GM12878 (cell line): ENCODE results near the gene KIDINS220. TPM values are rescaled to one million over a fixed set of nuclear protein-coding genes. Genes with fewer than 3 reads are reported as not detected.

ENCODE experiments used
- ATAC-seq: fragments of 200-7000 bp; cut with Tn5 transposase; 3 replicates; pipeline ENCODE4 v1.9.1; 2020; ENCODE audit warnings: mild to moderate bottlenecking, moderate library complexity
- BruUV-seq: library from RNA; stranded (reverse); fragments of 400-500 nt; replicated peaks from 2 replicates; lab custom pipeline; 2021; lab: Mats Ljungman, UMichigan
- CTCF ChIA-PET: fragments of 300-600 bp; sonication (Branson Sonifier 250); formaldehyde crosslinking; extraction: SDS; loops from one replicate; lab custom pipeline; 2021; ENCODE audit warnings: inconsistent platforms; lab: Yijun Ruan, JAX
- POLR2A ChIA-PET: fragments of 350-600 bp; formaldehyde crosslinking; extraction: SDS; loops from one replicate; lab custom pipeline; 2021; ENCODE audit warnings: inconsistent platforms; lab: Charles Lee
- RAD21 ChIA-PET: fragments of 300-600 bp; sonication (Branson Sonifier 250); formaldehyde crosslinking; loops from one replicate; lab custom pipeline; 2023; ENCODE audit warnings: antibody characterized with exemption; ENCODE audit not compliant: unreplicated experiment; lab: Charles Lee
- SMC1A ChIA-PET: fragments of 300-600 bp; sonication (Branson Sonifier 250); formaldehyde crosslinking; loops from one replicate; lab custom pipeline; 2023; ENCODE audit not compliant: unreplicated experiment, uncharacterized antibody; lab: Charles Lee
- DNase-seq: peaks from one replicate; pipeline ENCODE4 v3.0.0-alpha.2; 2011; ENCODE audit warnings: low read depth, low spot score
- FAIRE-seq: peaks from 3 replicates; lab custom pipeline; 2011; peaks lifted over from hg19 to GRCh38; lab: Jason Lieb, UNC
- H2AFZ ChIP-seq: 2 replicates; pipeline ENCODE4 v1.6.0; 2011; ENCODE audit warnings: low read depth, low read length, control low read depth; ENCODE audit not compliant: control insufficient read depth
- H3K27ac ChIP-seq: 2 replicates; pipeline ENCODE4 v1.5.1; 2011; ENCODE audit warnings: control low read depth; ENCODE audit not compliant: control insufficient read depth, insufficient read depth
- H3K27me3 ChIP-seq, 2 experiments: replicated peaks in 1 of 2; 2 replicates each; pipeline versions ENCODE4 v1.6.0 to v1.6.1; 2011; ENCODE audit warnings: low read length in 1 of 2; ENCODE audit not compliant: control insufficient read depth in 2 of 2, insufficient read depth in 2 of 2
- H3K36me3 ChIP-seq, 2 experiments: 2 replicates each; pipeline ENCODE4 v1.5.1; 2011; ENCODE audit warnings: low read length in 1 of 2; ENCODE audit not compliant: control insufficient read depth in 2 of 2, insufficient read depth in 2 of 2
- H3K4me1 ChIP-seq: 2 replicates; pipeline ENCODE4 v1.6.1; 2011; ENCODE audit warnings: mild to moderate bottlenecking, low read length, moderate library complexity, mixed read lengths; ENCODE audit not compliant: control insufficient read depth, insufficient read depth
- H3K4me2 ChIP-seq: 2 replicates; pipeline ENCODE4 v1.6.0; 2011; ENCODE audit warnings: control low read depth; ENCODE audit not compliant: control insufficient read depth, insufficient read depth
- H3K4me3 ChIP-seq: fragments of 200-600 bp; sonication (generic); 2 replicates; pipeline ENCODE4 v1.5.1; 2016
- H3K79me2 ChIP-seq: 2 replicates; pipeline ENCODE4 v1.6.0; 2011; ENCODE audit warnings: low read length; ENCODE audit not compliant: control insufficient read depth, insufficient read depth
- H3K9ac ChIP-seq: 2 replicates; pipeline ENCODE4 v1.8.0; 2011; ENCODE audit warnings: low read length, control low read depth, mixed read lengths; ENCODE audit not compliant: control insufficient read depth, insufficient read depth
- H3K9me3 ChIP-seq: replicated peaks from 3 replicates; pipeline ENCODE4 v1.5.1; 2011; ENCODE audit warnings: mild to moderate bottlenecking, low read length; ENCODE audit not compliant: control insufficient read depth, insufficient read depth
- H4K20me1 ChIP-seq: 2 replicates; pipeline ENCODE4 v1.6.0; 2011; ENCODE audit not compliant: control insufficient read depth, insufficient read depth
- BRCA1 ChIP-seq: IDR thresholded peaks from 2 replicates; pipeline ENCODE4 v1.6.1; 2011; ENCODE audit warnings: low read depth, low read length, improper control_type of control experiment
- CBFB ChIP-seq: IDR thresholded peaks from 2 replicates; pipeline ENCODE4 v1.6.1; 2016; ENCODE audit warnings: antibody characterized with exemption, low read depth
- CHD2 ChIP-seq: IDR thresholded peaks from 2 replicates; pipeline ENCODE4 v1.6.1; 2011; ENCODE audit warnings: low read depth, low read length, improper control_type of control experiment, borderline replicate concordance
- CREB1 ChIP-seq: IDR thresholded peaks from 2 replicates; pipeline ENCODE4 v1.6.1; 2012; ENCODE audit warnings: low read depth, mild to moderate bottlenecking, inconsistent platforms
- GABPA ChIP-seq: IDR thresholded peaks from 2 replicates; pipeline ENCODE4 v1.6.1; 2014; ENCODE audit warnings: antibody characterized with exemption, low read depth, mild to moderate bottlenecking, inconsistent platforms
- JUNB ChIP-seq: IDR thresholded peaks from 2 replicates; pipeline ENCODE4 v1.6.1; 2016; ENCODE audit warnings: antibody characterized with exemption, mild to moderate bottlenecking
- KDM1A ChIP-seq: fragments of 200-600 bp; sonication (generic); IDR thresholded peaks from 2 replicates; pipeline ENCODE4 v1.6.1; 2016; ENCODE audit warnings: borderline replicate concordance
- MXI1 ChIP-seq: fragments of 150-350 bp; IDR thresholded peaks from 2 replicates; pipeline ENCODE4 v1.6.1; 2011; ENCODE audit warnings: low read depth, mild to moderate bottlenecking, inconsistent platforms, low read length, improper control_type of control experiment
- WGBS: methylation state at CpG from one replicate; pipeline ENCODE4 v1.1.6; 2016; ENCODE audit warnings: low lambda C conversion rate; ENCODE audit not compliant: insufficient replicate concordance, insufficient coverage; ENCODE audit errors: missing lambda C conversion rate; 5-methylcytosine and 5-hydroxymethylcytosine counted together
- in situ Hi-C: fragments of 300-500 bp; cut with MboI; formaldehyde crosslinking; loops from 9 replicates; pipeline ENCODE4 v1.14.3; 2018; ENCODE audit warnings: mixed read lengths
- intact Hi-C: fragments of 100-400 bp; cut with micrococcal nuclease; formaldehyde crosslinking; loops from one replicate; pipeline ENCODE4 v1.14.2; 2022; ENCODE audit not compliant: unreplicated experiment
- polyA plus RNA-seq, 11 experiments: library from polyadenylated mRNA; depleted of rRNA in 4 of 11; unstranded in 6 of 11; stranded (reverse) in 5 of 11; fragments of >200 nt; fragmentation: Nextera tagmentation in 4 of 11; fragmentation: Illumina TruSeq in 1 of 11; extraction: Ambion mirVana in 4 of 11; extraction: Trizol in 1 of 11; gene quantifications; 1 replicate in 1 of 11; 2 replicates in 10 of 11; pipeline versions ENCODE4 v1.2.1 to v1.2.3, GENCODE V29; 2011 to 2016; ENCODE audit warnings: inconsistent platforms in 2 of 11, missing spikeins in 2 of 11, low read depth in 1 of 11
- total RNA-seq, 4 experiments: library from RNA; depleted of rRNA in 3 of 4; stranded (reverse); fragments of >200 nt in 3 of 4; fragmentation: Illumina TruSeq in 1 of 4; extraction: Trizol in 1 of 4; gene quantifications; 2 replicates each; pipeline versions ENCODE4 v1.2.1 to v1.2.3, GENCODE V29; 2013 to 2021
- TF ChIP-seq, protein P1 (sequence below): fragments of 450-650 bp; IDR thresholded peaks from 2 replicates; pipeline ENCODE4 v1.6.1; 2017; ENCODE audit warnings: borderline replicate concordance
- TF ChIP-seq, protein P2 (sequence below): IDR thresholded peaks from 2 replicates; pipeline ENCODE4 v1.6.1; 2011; ENCODE audit warnings: low read depth, low read length, improper control_type of control experiment, borderline replicate concordance
- TF ChIP-seq, protein P3 (sequence below): fragments of 450-650 bp; formaldehyde crosslinking; IDR thresholded peaks from 2 replicates; pipeline ENCODE4 v1.4.0; 2022; ENCODE audit warnings: mild to moderate bottlenecking, moderate library complexity

KIDINS220 gene
- total and polyA plus RNA-seq, 10 of the 15 experiments (the other 5 are each of a cell fraction or from before 2014, with no cell fraction given) = 6.0 to 31.2 (median 16.0) TPM

DNA sequence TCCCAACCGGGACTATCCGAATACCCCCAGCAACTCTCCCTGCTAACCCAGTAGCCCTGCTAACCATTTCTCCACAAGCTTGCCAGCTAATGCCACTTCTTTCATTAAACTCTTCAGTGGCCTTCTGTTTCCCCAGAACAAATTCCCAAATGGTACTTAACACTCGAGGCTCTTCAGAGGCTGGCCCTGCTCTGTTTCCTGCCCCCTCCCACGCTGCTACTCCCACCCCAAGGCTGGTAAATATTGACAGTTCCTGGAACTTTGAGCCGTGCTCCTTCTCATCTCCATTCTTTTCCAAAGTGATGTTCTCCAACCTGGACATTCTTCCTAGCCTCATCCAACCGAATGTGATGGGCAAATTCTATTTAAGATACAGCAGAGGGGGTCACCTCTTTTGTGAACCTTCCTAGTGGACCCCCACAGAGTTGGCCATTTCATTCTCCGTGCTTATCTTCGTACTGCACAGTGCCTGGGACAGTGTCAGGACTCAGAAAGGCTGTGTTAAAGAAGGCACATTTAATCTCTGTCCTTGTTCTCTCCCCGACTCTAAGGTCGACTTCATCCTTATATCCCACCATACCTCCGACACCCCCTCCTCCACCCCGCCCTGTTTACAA, 3.2 kb upstream of the KIDINS220 start:
- H3K4me3 ChIP-seq = no peak overlapping the region
- no peak for ATAC-seq
- H3K4me1 ChIP-seq = no peaks in the 10 kb centered on the region
- no peaks in the 10 kb centered on the region for H3K27me3 ChIP-seq
- H3K27ac ChIP-seq = no peak overlapping the region
- no peaks in the 10 kb centered on the region; the same call in 2 of the 3 replicates for H3K9me3 ChIP-seq
- no peak for DNase-seq
- POLR2A ChIA-PET = interaction anchor here (0.7 kb wide), 1 partner anchor 1262 kb away, joined by 3 read pairs; no protein-coding TSS in a partner anchor
- H3K36me3 ChIP-seq = no peaks in the 10 kb centered on the region
- 45% methylated on average over 12 of the region's 12 CpGs for WGBS
- in situ Hi-C loops = no loop called here
- RAD21 ChIA-PET = no interaction called here
- peaks cover 13% of the 10 kb centered on the region for H3K79me2 ChIP-seq
- no peak overlapping the region for H3K9ac ChIP-seq
- no peak overlapping the region for H3K4me2 ChIP-seq
- H4K20me1 ChIP-seq = no peaks in the 10 kb centered on the region
- intact Hi-C loops = no loop called here
- CTCF ChIA-PET = no interaction called here
- TF ChIP-seq CHD2 (no peak), KDM1A (no peak), MXI1 (no peak), CBFB (no peak), JUNB (no peak)
- no TSS peak for BruUV-seq
- no peak overlapping the region for H2AFZ ChIP-seq
- FAIRE-seq = no peak
- SMC1A ChIA-PET = no interaction called here

DNA sequence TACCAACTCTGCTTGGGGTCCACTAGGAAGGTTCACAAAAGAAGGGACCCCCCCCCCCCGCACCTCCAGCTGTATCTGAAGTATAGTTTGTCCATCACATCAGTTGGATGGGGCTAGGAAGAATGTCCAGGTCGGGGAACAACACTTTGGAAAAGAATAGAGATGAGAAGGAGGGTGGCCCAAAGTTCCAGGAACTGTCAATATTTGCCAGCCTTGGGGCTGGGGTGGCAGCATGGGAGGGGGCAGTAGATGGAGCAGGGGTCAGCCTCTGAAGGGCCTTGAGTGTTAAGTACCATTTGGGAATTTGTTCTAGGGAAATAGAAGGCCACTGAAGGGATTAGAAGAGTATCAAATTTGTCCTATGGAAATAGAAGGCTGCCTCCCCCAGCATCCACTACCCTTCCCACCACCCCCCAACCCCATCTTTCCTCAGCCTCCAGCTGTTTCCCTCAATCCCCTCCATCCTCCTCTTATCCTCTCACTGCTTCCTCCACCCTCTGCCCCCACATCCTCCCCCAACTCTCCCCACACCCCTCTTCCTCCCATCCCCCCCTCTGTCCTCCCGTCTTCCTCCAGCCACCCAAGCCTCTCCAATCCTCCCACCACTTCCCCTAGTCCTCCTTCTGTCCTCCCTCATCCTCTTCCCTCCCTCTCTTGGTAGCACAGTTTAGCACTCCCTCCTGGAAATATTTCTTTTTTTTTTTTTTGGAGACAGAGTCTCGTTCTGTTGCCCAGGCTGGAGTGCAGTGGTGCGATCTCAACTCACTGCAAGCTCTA, 2.0 kb upstream of the KIDINS220 start:
- ATAC-seq (no peak), DNase-seq (no peak), FAIRE-seq (no peak)
- Histone ChIP-seq H3K4me3 (no peak overlapping the region), H4K20me1 (no peaks in the 10 kb centered on the region), H2AFZ (no peak overlapping the region), H3K9me3 (no peaks in the 10 kb centered on the region; the same call in 2 of the 3 replicates), H3K4me2 (no peak overlapping the region), H3K27me3 (no peaks in the 10 kb centered on the region), H3K36me3 (no peaks in the 10 kb centered on the region), H3K79me2 (peaks cover 13% of the 10 kb centered on the region), H3K27ac (no peak overlapping the region), H3K9ac (no peak overlapping the region), H3K4me1 (no peaks in the 10 kb centered on the region)
- intact Hi-C loops (no loop called here), in situ Hi-C loops (no loop called here)
- RAD21 ChIA-PET = no interaction called here
- SMC1A ChIA-PET = no interaction called here
- CTCF ChIA-PET = no interaction called here
- BruUV-seq = no TSS peak
- POLR2A ChIA-PET = interaction anchor here (0.6 to 0.9 kb wide), 3 partner anchors 159 to 1260 kb away, joined by 3 to 5 read pairs (median 3); no protein-coding TSS in a partner anchor
- WGBS = 7% methylated on average over 3 of the region's 5 CpGs
- TF ChIP-seq, protein P1, sequence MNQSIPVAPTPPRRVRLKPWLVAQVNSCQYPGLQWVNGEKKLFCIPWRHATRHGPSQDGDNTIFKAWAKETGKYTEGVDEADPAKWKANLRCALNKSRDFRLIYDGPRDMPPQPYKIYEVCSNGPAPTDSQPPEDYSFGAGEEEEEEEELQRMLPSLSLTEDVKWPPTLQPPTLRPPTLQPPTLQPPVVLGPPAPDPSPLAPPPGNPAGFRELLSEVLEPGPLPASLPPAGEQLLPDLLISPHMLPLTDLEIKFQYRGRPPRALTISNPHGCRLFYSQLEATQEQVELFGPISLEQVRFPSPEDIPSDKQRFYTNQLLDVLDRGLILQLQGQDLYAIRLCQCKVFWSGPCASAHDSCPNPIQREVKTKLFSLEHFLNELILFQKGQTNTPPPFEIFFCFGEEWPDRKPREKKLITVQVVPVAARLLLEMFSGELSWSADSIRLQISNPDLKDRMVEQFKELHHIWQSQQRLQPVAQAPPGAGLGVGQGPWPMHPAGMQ = no peak
- TF ChIP-seq, protein P2, sequence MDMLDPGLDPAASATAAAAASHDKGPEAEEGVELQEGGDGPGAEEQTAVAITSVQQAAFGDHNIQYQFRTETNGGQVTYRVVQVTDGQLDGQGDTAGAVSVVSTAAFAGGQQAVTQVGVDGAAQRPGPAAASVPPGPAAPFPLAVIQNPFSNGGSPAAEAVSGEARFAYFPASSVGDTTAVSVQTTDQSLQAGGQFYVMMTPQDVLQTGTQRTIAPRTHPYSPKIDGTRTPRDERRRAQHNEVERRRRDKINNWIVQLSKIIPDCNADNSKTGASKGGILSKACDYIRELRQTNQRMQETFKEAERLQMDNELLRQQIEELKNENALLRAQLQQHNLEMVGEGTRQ = no peak
- TF ChIP-seq, protein P3, sequence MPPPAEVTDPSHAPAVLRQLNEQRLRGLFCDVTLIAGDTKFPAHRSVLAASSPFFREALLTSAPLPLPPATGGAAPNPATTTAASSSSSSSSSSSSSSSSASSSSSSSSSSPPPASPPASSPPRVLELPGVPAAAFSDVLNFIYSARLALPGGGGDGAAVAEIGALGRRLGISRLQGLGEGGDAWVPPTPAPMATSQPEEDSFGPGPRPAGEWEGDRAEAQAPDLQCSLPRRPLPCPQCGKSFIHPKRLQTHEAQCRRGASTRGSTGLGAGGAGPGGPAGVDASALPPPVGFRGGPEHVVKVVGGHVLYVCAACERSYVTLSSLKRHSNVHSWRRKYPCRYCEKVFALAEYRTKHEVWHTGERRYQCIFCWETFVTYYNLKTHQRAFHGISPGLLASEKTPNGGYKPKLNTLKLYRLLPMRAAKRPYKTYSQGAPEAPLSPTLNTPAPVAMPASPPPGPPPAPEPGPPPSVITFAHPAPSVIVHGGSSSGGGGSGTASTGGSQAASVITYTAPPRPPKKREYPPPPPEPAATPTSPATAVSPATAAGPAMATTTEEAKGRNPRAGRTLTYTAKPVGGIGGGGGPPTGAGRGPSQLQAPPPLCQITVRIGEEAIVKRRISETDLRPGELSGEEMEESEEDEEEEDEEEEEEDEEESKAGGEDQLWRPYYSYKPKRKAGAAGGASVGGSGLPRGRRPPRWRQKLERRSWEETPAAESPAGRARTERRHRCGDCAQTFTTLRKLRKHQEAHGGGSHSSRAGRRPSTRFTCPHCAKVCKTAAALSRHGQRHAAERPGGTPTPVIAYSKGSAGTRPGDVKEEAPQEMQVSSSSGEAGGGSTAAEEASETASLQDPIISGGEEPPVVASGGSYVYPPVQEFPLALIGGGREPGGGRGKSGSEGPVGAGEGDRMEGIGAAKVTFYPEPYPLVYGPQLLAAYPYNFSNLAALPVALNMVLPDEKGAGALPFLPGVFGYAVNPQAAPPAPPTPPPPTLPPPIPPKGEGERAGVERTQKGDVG = no peak
- TF ChIP-seq CREB1 = no peak
- TF ChIP-seq GABPA = no peak
- no peak for TF ChIP-seq BRCA1
